ENCODE measurements around the gene EYS.

Gene EYS

DNA sequence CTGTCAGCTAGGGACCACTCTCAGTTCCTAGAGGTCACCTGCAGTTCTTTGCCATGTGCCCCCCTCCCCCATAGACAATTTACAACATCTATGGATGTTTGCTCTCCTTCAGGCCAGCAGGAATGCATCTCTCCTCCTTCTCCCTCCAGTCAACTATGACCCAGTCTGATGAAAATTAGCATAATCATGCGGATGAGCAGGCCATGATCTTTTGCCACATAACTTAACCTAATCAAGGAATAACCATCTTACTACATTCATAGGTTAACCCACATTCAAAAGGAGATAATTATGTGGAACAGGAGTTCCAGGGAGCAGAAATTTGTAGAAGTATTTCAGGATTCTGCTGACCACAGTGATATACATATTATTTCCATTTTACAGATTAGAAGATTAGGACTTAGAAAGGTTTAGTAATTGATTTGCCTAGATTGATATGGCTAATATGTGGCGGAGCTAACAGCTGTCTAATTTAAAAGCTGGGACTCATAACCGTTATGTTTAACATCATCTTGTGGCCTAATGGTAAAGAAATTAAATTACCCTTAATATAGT, 1585.9 kb downstream of the EYS start:
- Histone ChIP-seq H3K36me3 (ENCODE audit: insufficient read depth, low read length) (no peaks in the 10 kb centered on the region), H3K4me1 (ENCODE audit: control insufficient read depth, insufficient read depth, low read length, unreplicated experiment) (no peaks in the 10 kb centered on the region), H2AFZ (ENCODE audit: low read length, unreplicated experiment) (no peak overlapping the region), H3K27ac (ENCODE audit: low read depth, low read length) (no peak overlapping the region), H3K27me3 (ENCODE audit: insufficient read depth, low read length) (no peaks in the 10 kb centered on the region), H3K79me2 (ENCODE audit: control insufficient read depth, insufficient read depth, low read length, unreplicated experiment) (no peaks in the 10 kb centered on the region), H3K4me3 (ENCODE audit: low read depth, low read length) (no peak overlapping the region)

DNA sequence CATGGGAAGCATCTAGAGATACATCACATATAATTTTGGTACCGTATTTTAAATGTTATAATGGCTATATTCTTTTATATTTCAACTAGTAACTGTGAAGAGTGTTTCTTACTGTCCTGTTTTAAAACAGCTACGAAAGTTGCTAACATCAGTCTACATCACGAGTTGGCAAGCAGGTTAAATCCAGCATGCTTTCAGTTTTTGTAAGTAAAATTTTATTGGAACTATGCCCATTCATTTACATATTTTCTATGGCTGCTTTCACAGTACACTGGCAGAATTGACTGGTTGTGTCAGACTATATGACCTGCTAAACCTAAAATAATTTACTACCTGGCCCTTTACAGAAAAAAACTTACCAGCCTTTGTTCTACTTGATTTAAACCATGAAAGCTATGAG, 1593.3 kb downstream of the EYS start:
- Histone ChIP-seq H3K4me1 (ENCODE audit: control insufficient read depth, insufficient read depth, low read length, unreplicated experiment) (no peaks in the 10 kb centered on the region), H3K27me3 (ENCODE audit: insufficient read depth, low read length) (no peaks in the 10 kb centered on the region), H3K4me3 (ENCODE audit: low read depth, low read length) (no peak overlapping the region), H2AFZ (ENCODE audit: low read length, unreplicated experiment) (no peak overlapping the region), H3K36me3 (ENCODE audit: insufficient read depth, low read length) (no peaks in the 10 kb centered on the region), H3K79me2 (ENCODE audit: control insufficient read depth, insufficient read depth, low read length, unreplicated experiment) (no peaks in the 10 kb centered on the region), H3K27ac (ENCODE audit: low read depth, low read length) (no peak overlapping the region)

DNA sequence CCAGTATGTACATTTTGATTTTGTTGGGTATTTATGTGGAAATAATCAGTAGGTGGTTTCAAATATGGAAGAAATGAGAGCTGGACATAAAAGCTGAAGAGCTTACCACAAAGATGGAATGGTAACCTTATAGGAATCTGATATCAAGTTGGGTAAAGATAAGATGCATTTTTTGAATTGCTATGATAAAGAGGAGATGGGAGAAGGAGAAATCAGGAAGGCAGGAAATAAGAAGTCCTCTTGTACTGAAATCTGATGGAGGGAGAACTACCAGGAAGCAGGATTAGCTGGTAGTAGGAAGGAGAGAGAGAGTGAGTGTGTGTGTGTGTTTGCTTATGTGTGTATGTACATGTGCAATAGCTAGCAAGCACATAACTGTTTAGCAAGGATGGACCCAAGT, 1603.0 kb downstream of the EYS start:
- Histone ChIP-seq H3K27ac (ENCODE audit: low read depth, low read length) (no peak overlapping the region), H3K4me1 (ENCODE audit: control insufficient read depth, insufficient read depth, low read length, unreplicated experiment) (no peaks in the 10 kb centered on the region), H3K79me2 (ENCODE audit: control insufficient read depth, insufficient read depth, low read length, unreplicated experiment) (no peaks in the 10 kb centered on the region), H3K27me3 (ENCODE audit: insufficient read depth, low read length) (no peaks in the 10 kb centered on the region), H3K36me3 (ENCODE audit: insufficient read depth, low read length) (no peaks in the 10 kb centered on the region), H2AFZ (ENCODE audit: low read length, unreplicated experiment) (no peak overlapping the region), H3K4me3 (ENCODE audit: low read depth, low read length) (no peak overlapping the region)

DNA sequence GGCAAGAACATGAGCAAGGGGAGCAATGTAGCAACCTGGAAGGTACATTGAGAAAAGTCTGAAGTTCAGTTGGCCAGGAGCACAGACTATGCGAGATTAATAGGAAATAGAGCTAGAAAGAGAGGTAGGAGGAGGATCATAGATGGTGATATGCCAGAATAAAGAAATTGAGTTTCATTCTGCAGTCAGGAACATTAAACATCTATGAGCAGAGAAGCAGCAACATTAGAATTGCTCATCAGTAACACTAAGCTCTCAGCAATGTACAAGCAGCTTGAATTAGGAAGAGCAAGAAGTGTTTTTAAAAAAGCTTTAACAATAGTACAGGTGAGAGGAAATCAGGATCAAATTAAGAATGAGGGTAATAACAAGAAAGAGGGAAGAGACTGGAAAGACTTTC, 1603.5 kb downstream of the EYS start:
- H3K27me3 ChIP-seq (ENCODE audit: insufficient read depth, low read length) = no peaks in the 10 kb centered on the region

DNA sequence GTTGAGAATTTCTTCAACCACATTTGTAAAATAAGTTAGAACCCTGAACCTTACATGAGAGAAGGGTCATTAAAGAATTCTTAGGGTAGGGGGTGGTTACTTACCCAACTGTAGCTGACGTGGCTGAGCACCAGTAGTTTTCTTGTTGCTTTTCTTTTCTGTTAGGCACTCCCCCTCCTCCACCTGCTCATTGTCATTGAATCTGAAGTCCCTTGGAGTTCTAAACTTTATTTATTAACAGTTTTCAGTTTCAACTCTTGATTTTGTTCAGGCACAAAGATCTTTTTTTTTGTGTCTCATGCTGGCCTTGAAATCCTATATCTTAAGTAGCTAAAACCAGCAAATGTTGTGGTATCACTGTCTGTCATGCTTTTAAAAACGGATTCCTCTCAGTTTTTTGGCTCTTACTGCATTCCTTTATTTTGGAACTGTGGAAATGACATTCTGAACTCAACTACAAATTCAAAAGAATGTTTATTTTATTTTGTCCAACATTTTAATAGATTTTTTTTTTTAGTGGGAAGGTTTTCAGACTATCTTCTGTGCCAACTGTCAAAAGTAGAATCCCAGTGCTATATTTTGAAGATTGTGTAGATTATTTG, 1606.2 kb downstream of the EYS start:
- H3K4me1 ChIP-seq (ENCODE audit: control insufficient read depth, insufficient read depth, low read length, unreplicated experiment) = no peaks in the 10 kb centered on the region
- no peak overlapping the region for H3K27ac ChIP-seq (ENCODE audit: low read depth, low read length)
- H3K27me3 ChIP-seq (ENCODE audit: insufficient read depth, low read length) = no peaks in the 10 kb centered on the region
- no peak overlapping the region for H2AFZ ChIP-seq (ENCODE audit: low read length, unreplicated experiment)
- no peaks in the 10 kb centered on the region for H3K36me3 ChIP-seq (ENCODE audit: insufficient read depth, low read length)
- no peak overlapping the region for H3K4me3 ChIP-seq (ENCODE audit: low read depth, low read length)
- H3K79me2 ChIP-seq (ENCODE audit: control insufficient read depth, insufficient read depth, low read length, unreplicated experiment) = no peaks in the 10 kb centered on the region

More for the DNA sequence above, 1603.5 kb downstream of the EYS start:
- Histone ChIP-seq H3K36me3 (ENCODE audit: insufficient read depth, low read length) (no peaks in the 10 kb centered on the region), H2AFZ (ENCODE audit: low read length, unreplicated experiment) (no peak overlapping the region), H3K27ac (ENCODE audit: low read depth, low read length) (no peak overlapping the region), H3K4me1 (ENCODE audit: control insufficient read depth, insufficient read depth, low read length, unreplicated experiment) (no peaks in the 10 kb centered on the region), H3K4me3 (ENCODE audit: low read depth, low read length) (no peak overlapping the region), H3K79me2 (ENCODE audit: control insufficient read depth, insufficient read depth, low read length, unreplicated experiment) (no peaks in the 10 kb centered on the region)

DNA sequence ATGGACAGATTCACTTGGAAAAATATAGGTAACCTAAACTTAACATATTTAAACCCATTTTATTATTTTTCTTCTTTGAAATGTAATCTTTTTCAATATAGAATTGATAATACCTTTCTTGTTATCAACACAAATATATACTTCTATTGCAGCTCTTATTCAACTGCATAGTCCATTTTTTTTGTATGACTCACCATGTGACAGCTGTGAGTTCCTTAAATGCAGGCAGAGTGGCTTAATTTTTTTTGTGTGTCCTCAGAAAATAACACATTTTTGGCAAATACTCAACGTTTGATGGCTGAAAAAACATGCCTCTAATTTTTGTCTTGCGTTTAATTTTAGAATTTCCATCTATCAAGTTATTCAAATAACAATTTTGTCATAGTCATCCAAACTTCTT, 1616.7 kb downstream of the EYS start:
- H3K4me3 ChIP-seq (ENCODE audit: low read depth, low read length) = no peak overlapping the region
- H3K27me3 ChIP-seq (ENCODE audit: insufficient read depth, low read length) = no peaks in the 10 kb centered on the region
- H3K79me2 ChIP-seq (ENCODE audit: control insufficient read depth, insufficient read depth, low read length, unreplicated experiment) = no peaks in the 10 kb centered on the region
- no peaks in the 10 kb centered on the region for H3K4me1 ChIP-seq (ENCODE audit: control insufficient read depth, insufficient read depth, low read length, unreplicated experiment)
- no peaks in the 10 kb centered on the region for H3K36me3 ChIP-seq (ENCODE audit: insufficient read depth, low read length)
- H3K27ac ChIP-seq (ENCODE audit: low read depth, low read length) = no peak overlapping the region
- no peak overlapping the region for H2AFZ ChIP-seq (ENCODE audit: low read length, unreplicated experiment)

DNA sequence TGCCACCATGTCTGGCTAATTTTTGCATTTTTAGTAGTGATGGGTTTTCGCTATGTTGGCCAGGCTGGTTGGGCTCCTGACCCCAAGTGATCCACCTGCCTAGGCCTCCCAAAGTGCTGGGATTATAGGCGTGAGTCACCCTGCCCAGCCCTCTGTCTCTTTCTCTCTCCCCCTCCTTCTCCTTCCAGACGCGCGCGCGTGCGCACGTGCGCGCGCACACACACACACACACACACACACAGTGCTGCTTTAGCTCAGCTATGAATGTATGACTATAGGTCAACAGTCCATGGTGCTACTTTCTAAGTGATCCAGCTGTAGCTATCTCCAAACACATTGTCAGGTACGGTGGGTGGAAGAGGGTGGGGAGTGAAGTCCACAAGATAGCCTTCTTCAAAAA, 1621.9 kb downstream of the EYS start:
- Histone ChIP-seq H3K79me2 (ENCODE audit: control insufficient read depth, insufficient read depth, low read length, unreplicated experiment) (no peaks in the 10 kb centered on the region), H3K4me1 (ENCODE audit: control insufficient read depth, insufficient read depth, low read length, unreplicated experiment) (no peaks in the 10 kb centered on the region), H3K27me3 (ENCODE audit: insufficient read depth, low read length) (no peaks in the 10 kb centered on the region), H3K4me3 (ENCODE audit: low read depth, low read length) (no peak overlapping the region), H3K27ac (ENCODE audit: low read depth, low read length) (no peak overlapping the region), H2AFZ (ENCODE audit: low read length, unreplicated experiment) (no peak overlapping the region), H3K36me3 (ENCODE audit: insufficient read depth, low read length) (no peaks in the 10 kb centered on the region)

DNA sequence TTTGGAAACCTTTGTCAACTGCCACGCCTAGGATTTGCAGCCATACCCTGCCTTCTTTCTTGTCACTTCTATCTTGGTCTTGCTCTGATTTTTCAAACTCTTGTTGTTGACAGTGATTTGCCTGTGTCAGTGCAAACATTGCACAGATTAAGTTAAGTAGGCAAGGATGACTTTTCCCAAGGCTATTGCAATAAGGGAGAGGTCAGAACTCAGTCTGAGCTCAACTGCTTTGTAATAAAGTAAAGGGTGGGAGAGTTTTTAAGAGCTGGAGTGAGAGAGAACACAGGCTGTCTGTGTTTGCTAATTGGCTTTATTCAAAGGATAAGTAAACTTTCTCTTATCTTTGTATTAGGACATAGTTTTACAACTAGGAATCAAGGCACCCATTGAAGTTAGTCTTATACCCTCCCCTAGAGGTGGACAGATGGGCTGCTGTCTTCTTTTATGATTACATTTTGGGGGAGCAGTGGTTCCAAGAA, 1622.8 kb downstream of the EYS start:
- no peak overlapping the region for H3K4me3 ChIP-seq (ENCODE audit: low read depth, low read length)
- no peak overlapping the region for H3K27ac ChIP-seq (ENCODE audit: low read depth, low read length)
- H3K36me3 ChIP-seq (ENCODE audit: insufficient read depth, low read length) = no peaks in the 10 kb centered on the region
- no peaks in the 10 kb centered on the region for H3K27me3 ChIP-seq (ENCODE audit: insufficient read depth, low read length)
- H3K4me1 ChIP-seq (ENCODE audit: control insufficient read depth, insufficient read depth, low read length, unreplicated experiment) = no peaks in the 10 kb centered on the region
- H3K79me2 ChIP-seq (ENCODE audit: control insufficient read depth, insufficient read depth, low read length, unreplicated experiment) = no peaks in the 10 kb centered on the region
- no peak overlapping the region for H2AFZ ChIP-seq (ENCODE audit: low read length, unreplicated experiment)

DNA sequence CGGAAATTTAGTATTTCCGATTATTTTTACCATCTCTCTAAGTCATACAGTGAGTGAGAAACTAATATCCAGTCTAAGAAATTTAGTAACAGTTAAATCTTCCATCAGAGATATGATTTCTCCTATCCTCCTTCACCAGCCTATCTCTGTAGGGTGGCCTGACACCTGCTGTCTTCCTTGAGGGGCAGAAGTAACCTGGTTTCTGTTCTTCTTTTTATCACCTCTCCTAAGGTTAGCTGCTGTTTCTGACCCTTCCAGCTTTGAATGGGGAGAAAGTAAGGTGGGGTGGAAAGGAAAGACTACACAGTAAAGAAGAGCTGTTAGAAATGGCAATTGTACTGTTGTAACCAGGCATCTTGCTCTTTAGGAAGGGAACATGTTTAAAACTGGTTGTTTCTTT, 1623.8 kb downstream of the EYS start:
- Histone ChIP-seq H3K27me3 (ENCODE audit: insufficient read depth, low read length) (no peaks in the 10 kb centered on the region), H3K36me3 (ENCODE audit: insufficient read depth, low read length) (no peaks in the 10 kb centered on the region), H3K27ac (ENCODE audit: low read depth, low read length) (no peak overlapping the region), H3K79me2 (ENCODE audit: control insufficient read depth, insufficient read depth, low read length, unreplicated experiment) (no peaks in the 10 kb centered on the region), H2AFZ (ENCODE audit: low read length, unreplicated experiment) (no peak overlapping the region), H3K4me1 (ENCODE audit: control insufficient read depth, insufficient read depth, low read length, unreplicated experiment) (no peaks in the 10 kb centered on the region), H3K4me3 (ENCODE audit: low read depth, low read length) (no peak overlapping the region)

DNA sequence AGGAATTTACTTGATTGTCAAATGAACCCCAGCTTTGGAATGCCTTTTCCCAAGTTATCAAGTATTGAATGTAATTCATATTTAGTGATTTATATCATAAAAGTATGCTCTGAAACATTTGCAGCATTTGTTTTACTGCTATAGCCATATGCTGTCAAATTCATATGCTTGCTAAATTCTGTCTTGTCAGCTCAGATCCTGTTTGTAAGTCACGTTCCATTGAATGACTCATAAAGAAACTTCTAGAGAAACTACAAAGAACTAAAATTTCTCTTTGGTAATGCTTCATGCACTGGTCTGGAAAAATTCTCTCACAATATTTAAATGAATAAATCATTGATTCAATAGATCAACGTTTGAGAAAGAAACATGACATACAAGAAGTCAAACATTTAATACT, 1625.6 kb downstream of the EYS start:
- Histone ChIP-seq H3K27me3 (ENCODE audit: insufficient read depth, low read length) (no peaks in the 10 kb centered on the region), H3K4me1 (ENCODE audit: control insufficient read depth, insufficient read depth, low read length, unreplicated experiment) (no peaks in the 10 kb centered on the region), H3K27ac (ENCODE audit: low read depth, low read length) (no peak overlapping the region), H2AFZ (ENCODE audit: low read length, unreplicated experiment) (no peak overlapping the region), H3K4me3 (ENCODE audit: low read depth, low read length) (no peak overlapping the region), H3K36me3 (ENCODE audit: insufficient read depth, low read length) (no peaks in the 10 kb centered on the region), H3K79me2 (ENCODE audit: control insufficient read depth, insufficient read depth, low read length, unreplicated experiment) (no peaks in the 10 kb centered on the region)

DNA sequence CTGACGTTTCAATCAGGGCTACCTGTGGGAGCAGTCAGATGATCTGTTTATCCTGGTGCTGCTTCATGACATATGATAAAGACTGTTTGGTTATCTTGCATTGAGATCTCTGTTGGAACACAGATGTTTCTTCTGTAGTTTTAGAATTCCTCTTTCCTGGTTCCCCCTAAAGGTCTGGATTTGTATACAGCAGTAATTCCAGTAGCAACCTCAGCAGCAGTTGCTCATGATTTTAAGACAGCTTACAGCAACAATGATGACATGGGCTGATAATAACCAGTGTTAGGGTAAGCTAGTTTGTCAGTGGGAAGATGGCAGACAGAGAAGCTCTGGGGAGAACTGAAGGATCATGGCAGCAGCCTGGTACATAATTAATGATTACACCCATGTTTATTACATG, 1632.0 kb downstream of the EYS start:
- Histone ChIP-seq H3K27ac (ENCODE audit: low read depth, low read length) (no peak overlapping the region), H3K27me3 (ENCODE audit: insufficient read depth, low read length) (no peaks in the 10 kb centered on the region), H3K79me2 (ENCODE audit: control insufficient read depth, insufficient read depth, low read length, unreplicated experiment) (no peaks in the 10 kb centered on the region), H3K4me3 (ENCODE audit: low read depth, low read length) (no peak overlapping the region), H3K36me3 (ENCODE audit: insufficient read depth, low read length) (no peaks in the 10 kb centered on the region), H2AFZ (ENCODE audit: low read length, unreplicated experiment) (no peak overlapping the region), H3K4me1 (ENCODE audit: control insufficient read depth, insufficient read depth, low read length, unreplicated experiment) (no peaks in the 10 kb centered on the region)
